Epithelial cell of proximal tubule (primary cell): ENCODE data around the gene PEMT. TPM values are rescaled to one million over a fixed set of nuclear protein-coding genes. Genes with fewer than 3 reads are reported as not detected.

ENCODE experiments used
- DNase-seq: peaks from one replicate; pipeline ENCODE4 v3.0.0-alpha.2; 2011; ENCODE audit warnings: low read depth
- H3K4me3 ChIP-seq: 2 replicates; pipeline ENCODE4 v1.5.1; 2011; ENCODE audit warnings: low read depth, mild to moderate bottlenecking, low read length
- CTCF ChIP-seq: conservative IDR thresholded peaks from 2 replicates; pipeline ENCODE4 v1.5.1; 2012; ENCODE audit warnings: low read depth, mild to moderate bottlenecking, low read length
- total RNA-seq: library from RNA; depleted of rRNA; stranded (reverse); fragments of >200 nt; gene quantifications from 2 replicates; pipeline ENCODE4 v1.2.3, GENCODE V29; 2015

PEMT gene
- total RNA-seq, 1 donor from 2014 or later = 48.3 TPM

- peak overlapping the region; percentile 77 for H3K4me3 ChIP-seq
- no peak for TF ChIP-seq CTCF
- no peak for DNase-seq
These were observed 589 bp downstream of the PEMT start for GRCh38 chr17:17590883-17591354.

GRCh38 chr17:17590141-17590751, 1.3 kb downstream of the PEMT start:
- TF ChIP-seq CTCF = no peak
- DNase-seq = no peak
- peak overlapping the region; percentile 77 for H3K4me3 ChIP-seq

GRCh38 chr17:17587614-17588337, 3.7 kb downstream of the PEMT start:
- no peak for DNase-seq
- no peak overlapping the region for H3K4me3 ChIP-seq
- no peak for TF ChIP-seq CTCF

GRCh38 chr17:17582372-17582771, 9.1 kb downstream of the PEMT start:
- TF ChIP-seq CTCF = no peak
- H3K4me3 ChIP-seq = no peak overlapping the region
- no peak for DNase-seq

- TF ChIP-seq CTCF = no peak
- DNase-seq = no peak
These were observed 10.0 kb downstream of the PEMT start for GRCh38 chr17:17581509-17581908.

GRCh38 chr17:17580662-17581470, 10.6 kb downstream of the PEMT start:
- TF ChIP-seq CTCF = no peak
- no peak for DNase-seq
- H3K4me3 ChIP-seq = no peak overlapping the region

More at GRCh38 chr17:17581509-17581908, 10.0 kb downstream of the PEMT start:
- H3K4me3 ChIP-seq = no peak overlapping the region
